Gastroesophageal sphincter (tissue), 4 donors: ENCODE measurements around the gene PARG. TPM values are rescaled to one million over a fixed set of nuclear protein-coding genes. Genes with fewer than 3 reads are reported as not detected.

ENCODE experiments used
- ATAC-seq: fragments of 150-250 bp; one replicate; pipeline ENCODE4 v1.9.1; 2016; ENCODE audit warnings: mild to moderate bottlenecking, moderate library complexity
- H3K27ac ChIP-seq, 4 donors: fragments of 200-600 bp; sonication (generic) in 3 of 4; 1 replicate in 3 of 4; 2 replicates in 1 of 4; pipeline ENCODE4 v1.5.1; 2016 to 2019
- H3K27me3 ChIP-seq: fragments of 200-600 bp; sonication (generic); one replicate; pipeline ENCODE4 v1.5.1; 2019
- H3K36me3 ChIP-seq, 2 donors: fragments of 200-600 bp; sonication (generic); one replicate each; pipeline ENCODE4 v1.5.1; 2019; ENCODE audit warnings: control low read depth in 1 of 2
- H3K4me1 ChIP-seq, 3 donors: fragments of 200-600 bp; sonication (generic); 1 replicate in 2 of 3; 2 replicates in 1 of 3; pipeline ENCODE4 v1.5.1; 2016 to 2019; ENCODE audit warnings: control low read depth in 2 of 3
- H3K4me3 ChIP-seq, 2 donors: fragments of 200-600 bp; sonication (generic); one replicate each; pipeline ENCODE4 v1.5.1; 2019; ENCODE audit warnings: mild to moderate bottlenecking in 1 of 2, moderate library complexity in 1 of 2
- H3K9me3 ChIP-seq, 3 donors: fragments of 200-600 bp; sonication (generic); one replicate each; pipeline ENCODE4 v1.5.1; 2017 to 2019; ENCODE audit warnings: control low read depth in 2 of 3
- CTCF ChIP-seq, 4 experiments: fragments of 200-600 bp in 2 of 4; fragments of 450-650 bp in 2 of 4; sonication (generic) in 1 of 4; IDR thresholded peaks; one replicate each; pipeline ENCODE4 v1.5.1; 2017 to 2019; ENCODE audit warnings: antibody characterized with exemption in 4 of 4, mild to moderate bottlenecking in 2 of 4, moderate library complexity in 2 of 4
- EP300 ChIP-seq: sonication (generic); formaldehyde crosslinking; IDR thresholded peaks from one replicate; pipeline ENCODE4 v1.6.1; 2017; ENCODE audit warnings: antibody characterized with exemption, mild to moderate bottlenecking
- POLR2A ChIP-seq, 2 donors: fragments of 450-650 bp; IDR thresholded peaks; one replicate each; pipeline ENCODE4 v1.6.1; 2017; ENCODE audit warnings: antibody characterized with exemption in 2 of 2, mild to moderate bottlenecking in 2 of 2, moderate library complexity in 1 of 2
- POLR2AphosphoS5 ChIP-seq: sonication (generic); formaldehyde crosslinking; IDR thresholded peaks from one replicate; pipeline ENCODE4 v1.6.1; 2017; ENCODE audit warnings: antibody characterized with exemption
- WGBS, 2 donors: methylation state at CpG; one replicate each; pipeline ENCODE4 v1.1.5; 2018; ENCODE audit warnings: low coverage in 1 of 2; 5-methylcytosine and 5-hydroxymethylcytosine counted together
- total RNA-seq, 4 donors: library from RNA; depleted of rRNA; stranded (reverse); fragments of >200 nt; gene quantifications; one replicate each; pipeline ENCODE4 v1.1.0, GENCODE V29; 2016

Gene PARG
- total RNA-seq, 4 donors from 2014 or later: 24.7 to 47.6 (median 29.0) TPM

- WGBS, 2 donors: 64 to 84% methylated on average over 2 to 7 of the region's 8 CpGs
- no peak for ATAC-seq
Measured at GRCh38 chr10:49784681-49785080, 157.1 kb downstream of the PARG start.

GRCh38 chr10:49783645-49784044 lies 158.2 kb downstream of the PARG start:
- Histone ChIP-seq H3K27ac (no peak overlapping the region), H3K27me3 (peaks cover 18% of the 10 kb centered on the region), H3K4me3 (no peak overlapping the region), H3K4me1 (no peaks in the 10 kb centered on the region), H3K9me3 (no peaks in the 10 kb centered on the region), H3K36me3 (no peaks in the 10 kb centered on the region)
- no peak for ATAC-seq
- no peak for TF ChIP-seq POLR2A (IDR thresholded peaks at IDR 0.05)
- TF ChIP-seq POLR2AphosphoS5: no peak
- TF ChIP-seq EP300: no peak
- TF ChIP-seq CTCF (IDR thresholded peaks at IDR 0.05): no peak
- WGBS, 2 donors: 51 to 65% methylated on average over 4 to 5 of the region's 5 CpGs

More at GRCh38 chr10:49784681-49785080, 157.1 kb downstream of the PARG start:
- H3K36me3 ChIP-seq: no peaks in the 10 kb centered on the region
- no peak overlapping the region for H3K4me3 ChIP-seq
- H3K27me3 ChIP-seq: peaks cover 8% of the 10 kb centered on the region
- no peak for TF ChIP-seq POLR2AphosphoS5
- TF ChIP-seq POLR2A (IDR thresholded peaks at IDR 0.05): no peak
- TF ChIP-seq CTCF (IDR thresholded peaks at IDR 0.05): no peak
- TF ChIP-seq EP300: no peak
- H3K9me3 ChIP-seq: no peaks in the 10 kb centered on the region
- no peak overlapping the region for H3K27ac ChIP-seq
- no peaks in the 10 kb centered on the region for H3K4me1 ChIP-seq

GRCh38 chr10:49781247-49781646 lies 160.6 kb downstream of the PARG start:
- Histone ChIP-seq H3K4me1 (no peaks in the 10 kb centered on the region), H3K4me3 (no peak overlapping the region), H3K36me3 (no peaks in the 10 kb centered on the region), H3K27me3 (peaks cover 24% of the 10 kb centered on the region), H3K9me3 (no peaks in the 10 kb centered on the region), H3K27ac (no peak overlapping the region)
- no peak for TF ChIP-seq POLR2A (IDR thresholded peaks at IDR 0.05)
- TF ChIP-seq EP300: no peak
- TF ChIP-seq POLR2AphosphoS5: no peak
- TF ChIP-seq CTCF (IDR thresholded peaks at IDR 0.05): no peak
- ATAC-seq: no peak

- H3K4me3 ChIP-seq: no peak overlapping the region
- 72 to 75% methylated on average over 2 to 3 of the region's 3 CpGs for WGBS, 2 donors
- TF ChIP-seq CTCF (IDR thresholded peaks at IDR 0.05) (no peak), POLR2AphosphoS5 (no peak), EP300 (no peak), POLR2A (IDR thresholded peaks at IDR 0.05) (no peak)
Measured at GRCh38 chr10:49778197-49778596, 163.6 kb downstream of the PARG start.

GRCh38 chr10:49776851-49777250 lies 165.0 kb downstream of the PARG start:
- Histone ChIP-seq H3K4me1 (no peaks in the 10 kb centered on the region), H3K27me3 (peaks cover 32% of the 10 kb centered on the region), H3K9me3 (no peaks in the 10 kb centered on the region), H3K27ac (no peak overlapping the region), H3K36me3 (no peaks in the 10 kb centered on the region), H3K4me3 (no peak overlapping the region)
- 84% methylated on average over 2 of the region's 4 CpGs; no CpG with 5 or more reads in 1 of the 2 donors for whole genome bisulfite sequencing, 2 donors
- ATAC-seq: no peak
- TF ChIP-seq CTCF (IDR thresholded peaks at IDR 0.05): no peak
- TF ChIP-seq POLR2AphosphoS5: no peak
- no peak for TF ChIP-seq POLR2A (IDR thresholded peaks at IDR 0.05)
- no peak for TF ChIP-seq EP300

More at GRCh38 chr10:49778197-49778596, 163.6 kb downstream of the PARG start:
- Histone ChIP-seq H3K36me3 (no peaks in the 10 kb centered on the region), H3K9me3 (no peaks in the 10 kb centered on the region), H3K27me3 (peaks cover 29% of the 10 kb centered on the region), H3K4me1 (no peaks in the 10 kb centered on the region), H3K27ac (no peak overlapping the region)
- no peak for ATAC-seq
